LNCAP (cell line): Measurements from ENCODE around the gene NAPA.

Experiments
- CTCF ChIP-seq: fragments of 450-650 bp; IDR thresholded peaks from 2 replicates; pipeline ENCODE4 v1.5.1; 2017; ENCODE audit warnings: mild to moderate bottlenecking

The NAPA gene

GRCh38 chr19:47461876-47462275 lies 53.0 kb downstream of the NAPA start:
- no peak for TF ChIP-seq CTCF

GRCh38 chr19:47459477-47459876 lies 55.4 kb downstream of the NAPA start:
- no peak for TF ChIP-seq CTCF

GRCh38 chr19:47458672-47459071 lies 56.2 kb downstream of the NAPA start:
- TF ChIP-seq CTCF: no peak

GRCh38 chr19:47456721-47457474 lies 58.0 kb downstream of the NAPA start:
- no peak for TF ChIP-seq CTCF

- no peak for TF ChIP-seq CTCF
Observed at GRCh38 chr19:47450478-47450877, 64.4 kb downstream of the NAPA start.

- no peak for TF ChIP-seq CTCF
Observed at GRCh38 chr19:47448360-47448727, 66.5 kb downstream of the NAPA start.

GRCh38 chr19:47447470-47448359 lies 67.1 kb downstream of the NAPA start:
- no peak for TF ChIP-seq CTCF
